ENCODE measurements around the gene CEPT1.

Gene CEPT1

DNA sequence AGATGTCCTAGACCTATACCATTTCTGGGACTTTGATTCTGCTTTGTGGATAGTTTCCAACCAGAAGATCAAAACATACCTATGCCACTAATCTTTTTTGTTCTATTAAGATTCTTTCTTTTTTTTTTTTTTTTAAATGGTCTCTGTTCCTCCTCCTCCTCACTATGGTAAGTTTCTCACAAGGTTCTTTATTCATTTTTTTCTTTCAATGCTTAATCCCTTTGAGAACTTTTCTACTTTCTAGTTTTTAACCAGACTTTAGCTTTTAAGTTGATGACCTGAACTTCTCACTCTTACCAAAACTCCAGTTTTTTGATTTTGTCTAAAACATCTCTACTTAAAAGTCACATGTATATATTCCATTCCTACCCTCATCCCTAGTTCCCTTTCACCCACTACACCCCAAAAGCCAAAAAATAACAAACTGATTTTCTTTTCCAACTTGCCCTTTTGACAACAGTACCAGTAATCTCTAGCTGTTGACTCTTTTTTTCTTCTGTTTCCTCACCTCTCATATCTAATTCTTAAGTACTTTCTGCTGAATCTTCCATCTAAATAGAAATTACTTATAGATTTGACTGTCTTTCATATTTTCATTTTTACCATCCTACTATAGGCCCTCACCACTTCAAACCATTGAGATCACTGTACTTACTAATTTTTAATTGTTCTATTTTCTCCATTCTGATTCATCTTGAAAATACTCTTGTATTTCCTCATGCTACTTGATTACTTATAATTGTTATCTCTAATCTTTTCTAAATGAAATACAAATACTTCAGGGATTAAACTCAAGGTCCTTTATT, 6.1 kb downstream of the CEPT1 start:
- no peak for DNase-seq (ENCODE audit: low read depth)
- H3K4me3 ChIP-seq (ENCODE audit: low read length): no peak overlapping the region
- TF ChIP-seq, protein P1, sequence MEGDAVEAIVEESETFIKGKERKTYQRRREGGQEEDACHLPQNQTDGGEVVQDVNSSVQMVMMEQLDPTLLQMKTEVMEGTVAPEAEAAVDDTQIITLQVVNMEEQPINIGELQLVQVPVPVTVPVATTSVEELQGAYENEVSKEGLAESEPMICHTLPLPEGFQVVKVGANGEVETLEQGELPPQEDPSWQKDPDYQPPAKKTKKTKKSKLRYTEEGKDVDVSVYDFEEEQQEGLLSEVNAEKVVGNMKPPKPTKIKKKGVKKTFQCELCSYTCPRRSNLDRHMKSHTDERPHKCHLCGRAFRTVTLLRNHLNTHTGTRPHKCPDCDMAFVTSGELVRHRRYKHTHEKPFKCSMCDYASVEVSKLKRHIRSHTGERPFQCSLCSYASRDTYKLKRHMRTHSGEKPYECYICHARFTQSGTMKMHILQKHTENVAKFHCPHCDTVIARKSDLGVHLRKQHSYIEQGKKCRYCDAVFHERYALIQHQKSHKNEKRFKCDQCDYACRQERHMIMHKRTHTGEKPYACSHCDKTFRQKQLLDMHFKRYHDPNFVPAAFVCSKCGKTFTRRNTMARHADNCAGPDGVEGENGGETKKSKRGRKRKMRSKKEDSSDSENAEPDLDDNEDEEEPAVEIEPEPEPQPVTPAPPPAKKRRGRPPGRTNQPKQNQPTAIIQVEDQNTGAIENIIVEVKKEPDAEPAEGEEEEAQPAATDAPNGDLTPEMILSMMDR (IDR thresholded peaks at IDR 0.05; ENCODE audit: insufficient read depth, low read depth, low read length, missing control alignments): no peak

DNA sequence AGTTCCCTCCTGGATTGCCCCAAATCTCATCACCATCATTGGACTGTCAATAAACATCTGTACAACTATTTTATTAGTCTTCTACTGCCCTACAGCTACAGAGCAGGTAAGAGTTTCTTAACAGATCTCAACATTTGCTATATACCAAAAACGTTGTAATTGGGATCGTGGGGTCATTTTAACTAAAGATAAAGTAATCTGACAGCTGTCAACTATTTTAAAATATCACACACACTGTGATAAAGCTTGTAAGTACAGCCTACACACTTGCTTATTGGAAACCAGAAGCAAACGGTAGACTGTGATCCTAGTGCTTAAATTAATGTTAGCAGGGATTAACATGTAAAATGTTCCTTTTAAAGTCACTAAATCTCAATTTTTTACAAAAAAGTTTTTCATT, 7.9 kb downstream of the CEPT1 start:
- TF ChIP-seq, protein P1 (IDR thresholded peaks at IDR 0.05; ENCODE audit: insufficient read depth, low read depth, low read length, missing control alignments): no peak
- no peak for DNase-seq (ENCODE audit: low read depth)
- no peak overlapping the region for H3K4me3 ChIP-seq (ENCODE audit: low read length)

DNA sequence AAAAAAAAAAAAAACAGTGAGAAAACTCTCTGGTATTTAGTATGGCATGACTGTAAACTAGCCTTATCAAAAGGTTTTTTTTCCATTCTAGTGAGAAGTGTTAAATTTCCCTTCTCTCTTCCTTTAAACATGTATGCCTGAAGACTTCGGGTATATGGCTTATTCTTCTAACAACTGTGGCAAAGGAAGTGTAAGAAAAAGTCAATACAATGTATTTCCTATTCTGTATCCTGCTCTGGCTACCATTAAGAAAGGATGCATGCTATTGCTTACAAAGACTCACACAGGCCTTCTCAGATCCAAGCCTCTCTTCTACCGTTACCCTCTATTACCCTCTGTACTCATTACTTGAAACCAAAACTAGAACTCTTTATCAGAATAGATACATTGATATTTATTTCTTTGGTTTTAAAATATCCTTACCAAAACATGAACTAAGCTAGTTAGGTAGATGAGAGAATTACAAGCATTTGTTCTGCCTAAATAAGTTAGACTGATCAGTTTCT, 8.4 kb downstream of the CEPT1 start:
- TF ChIP-seq, protein P1 (IDR thresholded peaks at IDR 0.05; ENCODE audit: insufficient read depth, low read depth, low read length, missing control alignments): no peak
- H3K4me3 ChIP-seq (ENCODE audit: low read length): no peak overlapping the region
- no peak for DNase-seq (ENCODE audit: low read depth)

DNA sequence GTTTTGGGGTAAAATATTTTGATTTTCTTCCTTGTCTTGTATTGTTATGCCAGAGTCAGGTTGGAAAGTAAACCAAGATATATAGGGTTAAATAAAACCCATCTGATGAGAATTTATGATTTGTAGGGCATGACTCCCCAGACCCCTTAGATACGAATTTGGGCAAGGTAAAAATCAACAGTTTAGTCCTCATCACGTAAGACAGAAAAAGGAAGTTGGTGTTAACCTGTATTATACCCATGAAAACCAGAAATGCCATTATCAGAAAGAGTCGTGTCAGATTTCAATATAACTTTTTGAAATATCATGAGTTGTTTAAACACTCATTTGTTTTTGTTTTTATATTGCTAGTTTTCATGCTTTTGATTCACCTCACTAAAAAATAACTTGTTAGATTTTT, 11.8 kb downstream of the CEPT1 start:
- no peak for DNase-seq (ENCODE audit: low read depth)
- TF ChIP-seq, protein P1 (IDR thresholded peaks at IDR 0.05; ENCODE audit: insufficient read depth, low read depth, low read length, missing control alignments): no peak
- H3K4me3 ChIP-seq (ENCODE audit: low read length): no peak overlapping the region

DNA sequence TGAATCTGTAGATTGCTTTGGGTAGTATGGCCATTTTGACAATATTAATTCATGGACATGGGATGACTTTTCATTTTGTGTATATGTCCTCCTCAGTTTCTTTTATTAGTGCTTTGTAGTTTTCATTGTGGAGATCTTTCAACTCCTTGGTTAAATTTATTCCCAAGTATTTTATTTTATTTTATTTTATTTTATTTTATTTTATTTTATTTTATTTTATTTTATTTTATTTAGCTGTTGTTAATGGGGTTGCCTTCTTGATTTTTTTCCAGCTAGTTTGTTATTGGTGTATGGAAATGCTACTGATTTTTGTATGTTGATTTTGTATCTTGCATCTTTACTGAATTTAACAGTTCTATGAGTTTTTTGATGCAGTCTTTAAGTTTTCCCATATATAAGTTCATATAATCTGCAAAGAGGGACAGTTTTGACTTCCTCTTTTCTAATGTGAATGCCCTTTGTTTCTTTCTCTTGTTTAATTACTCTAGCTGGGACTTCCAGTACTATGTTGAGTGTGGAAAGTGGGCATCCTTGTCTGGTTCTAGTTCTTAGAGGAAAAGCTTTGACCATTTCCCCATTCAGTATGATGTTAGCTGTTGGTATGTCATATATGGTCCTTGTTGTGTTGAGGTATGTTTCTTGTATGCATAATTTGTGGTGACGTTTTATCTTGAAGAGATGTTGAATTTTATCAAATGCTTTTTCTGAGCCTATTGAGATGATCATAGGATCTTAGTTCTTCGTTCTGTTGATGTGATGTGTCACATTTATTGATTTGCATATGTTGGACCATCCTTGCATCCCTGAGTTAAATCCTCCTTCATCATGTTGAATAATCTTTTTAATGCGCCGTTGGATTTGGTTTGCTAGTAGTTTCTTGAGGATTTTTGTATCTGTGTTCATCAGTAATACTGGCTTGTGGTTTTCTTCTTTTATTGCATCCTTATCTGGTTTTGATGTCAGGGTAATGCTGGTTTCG, 14.3 kb downstream of the CEPT1 start:
- DNase-seq (ENCODE audit: low read depth): no peak
- H3K4me3 ChIP-seq (ENCODE audit: low read length): no peak overlapping the region
- TF ChIP-seq, protein P1 (IDR thresholded peaks at IDR 0.05; ENCODE audit: insufficient read depth, low read depth, low read length, missing control alignments): no peak

DNA sequence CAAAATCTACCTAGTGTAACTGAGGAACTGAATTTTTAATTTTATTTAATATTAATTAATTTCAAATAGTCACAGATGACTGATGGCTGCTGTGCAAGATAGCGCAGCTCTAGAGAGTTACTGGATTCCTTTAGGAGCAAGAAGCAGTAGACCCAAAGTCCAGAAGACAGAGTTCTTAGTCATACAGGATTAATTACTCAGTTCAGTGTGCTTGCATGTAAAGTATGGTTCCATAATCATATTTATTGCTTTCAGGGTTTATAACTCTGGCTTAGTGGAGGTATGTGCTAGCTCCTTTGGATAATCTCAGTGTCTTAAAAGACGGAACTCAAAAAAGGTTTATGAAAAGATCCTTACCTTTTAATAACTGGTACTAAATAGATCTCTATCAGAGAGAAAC, 17.4 kb downstream of the CEPT1 start:
- H3K4me3 ChIP-seq (ENCODE audit: low read length): no peak overlapping the region
- TF ChIP-seq, protein P1 (IDR thresholded peaks at IDR 0.05; ENCODE audit: insufficient read depth, low read depth, low read length, missing control alignments): no peak
- no peak for DNase-seq (ENCODE audit: low read depth)
